H9 (cell line): ENCODE data around the gene MFSD6. TPM values are rescaled to one million over a fixed set of nuclear protein-coding genes. Genes with fewer than 3 reads are reported as not detected.

ENCODE experiments used
- DNase-seq: peaks from one replicate; pipeline ENCODE4 v3.0.0-alpha.2; 2017
- H2AFZ ChIP-seq: one replicate; pipeline ENCODE4 v1.6.1; 2013; ENCODE audit warnings: mild to moderate bottlenecking, low read length, control low read depth, moderate library complexity
- H2AK5ac ChIP-seq: 2 replicates; pipeline ENCODE4 v1.6.1; 2013; ENCODE audit warnings: low read length, control low read depth, mixed read lengths; ENCODE audit not compliant: insufficient read length
- H2BK120ac ChIP-seq: one replicate; pipeline ENCODE4 v1.6.1; 2013; ENCODE audit warnings: low read depth, mild to moderate bottlenecking, low read length, control low read depth, inconsistent platforms; ENCODE audit not compliant: poor library complexity, severe bottlenecking
- H2BK12ac ChIP-seq: 2 replicates; pipeline ENCODE4 v1.6.1; 2013; ENCODE audit warnings: low read length, control low read depth, mixed read lengths, low read depth; ENCODE audit not compliant: insufficient read length
- H2BK15ac ChIP-seq: 2 replicates; pipeline ENCODE4 v1.6.1; 2013; ENCODE audit warnings: low read depth, low read length, control low read depth
- H2BK20ac ChIP-seq: one replicate; pipeline ENCODE4 v1.6.1; 2013; ENCODE audit warnings: low read depth, mild to moderate bottlenecking, low read length, control low read depth, inconsistent platforms; ENCODE audit not compliant: poor library complexity, severe bottlenecking
- H2BK5ac ChIP-seq: 2 replicates; pipeline ENCODE4 v1.6.1; 2013; ENCODE audit warnings: low read length, control low read depth, mixed read lengths; ENCODE audit not compliant: insufficient read length
- H3K14ac ChIP-seq: 2 replicates; pipeline ENCODE4 v1.6.1; 2013; ENCODE audit warnings: low read length, control low read depth; ENCODE audit not compliant: insufficient read depth
- H3K18ac ChIP-seq: 2 replicates; pipeline ENCODE4 v1.6.1; 2013; ENCODE audit warnings: low read depth, mild to moderate bottlenecking, mixed read lengths, low read length, control low read depth; ENCODE audit not compliant: insufficient read length
- H3K23ac ChIP-seq: 2 replicates; pipeline ENCODE4 v1.6.1; 2013; ENCODE audit warnings: low read length, control low read depth, mixed read lengths, low read depth; ENCODE audit not compliant: insufficient read length
- H3K23me2 ChIP-seq: 2 replicates; pipeline ENCODE4 v1.6.1; 2013; ENCODE audit warnings: low read depth, mild to moderate bottlenecking, mixed read lengths, low read length, control low read depth; ENCODE audit not compliant: insufficient read length, poor library complexity, severe bottlenecking
- H3K27ac ChIP-seq: 2 replicates; pipeline ENCODE4 v1.5.1; 2013; ENCODE audit warnings: low read length, control low read depth, mixed read lengths, low read depth; ENCODE audit not compliant: insufficient read length
- H3K27me3 ChIP-seq: 2 replicates; pipeline ENCODE4 v1.6.1; 2013; ENCODE audit warnings: low read length, control low read depth, inconsistent platforms; ENCODE audit not compliant: insufficient read depth
- H3K4ac ChIP-seq: 2 replicates; pipeline ENCODE4 v1.6.1; 2013; ENCODE audit warnings: low read depth, mild to moderate bottlenecking, control low read depth, inconsistent platforms, low read length, moderate library complexity
- H3K4me1 ChIP-seq: 2 replicates; pipeline ENCODE4 v1.6.1; 2013; ENCODE audit warnings: low read length, control low read depth, inconsistent platforms; ENCODE audit not compliant: insufficient read depth
- H3K4me2 ChIP-seq: 2 replicates; pipeline ENCODE4 v1.6.1; 2013; ENCODE audit warnings: low read length, control low read depth, mixed read lengths; ENCODE audit not compliant: insufficient read length, insufficient read depth
- H3K56ac ChIP-seq: 2 replicates; pipeline ENCODE4 v1.6.1; 2013; ENCODE audit warnings: low read depth, mild to moderate bottlenecking, mixed read lengths, low read length, control low read depth; ENCODE audit not compliant: insufficient read length
- H3K79me1 ChIP-seq: 2 replicates; pipeline ENCODE4 v1.6.1; 2013; ENCODE audit warnings: low read depth, mild to moderate bottlenecking, moderate library complexity, low read length, control low read depth, inconsistent platforms; ENCODE audit not compliant: insufficient read depth, poor library complexity, severe bottlenecking
- H3K79me2 ChIP-seq: 2 replicates; pipeline ENCODE4 v1.6.1; 2013; ENCODE audit warnings: low read length, control low read depth, inconsistent platforms; ENCODE audit not compliant: insufficient read depth
- H3K9ac ChIP-seq: 2 replicates; pipeline ENCODE4 v1.6.1; 2013; ENCODE audit warnings: low read length, control low read depth, mixed read lengths; ENCODE audit not compliant: insufficient read length; ENCODE audit errors: extremely low read depth
- H3K9me3 ChIP-seq: one replicate; pipeline ENCODE4 v1.6.1; 2013; ENCODE audit warnings: low read depth, low read length, inconsistent platforms; ENCODE audit not compliant: control insufficient read depth
- H3T11ph ChIP-seq: one replicate; pipeline ENCODE4 v1.6.1; 2013; ENCODE audit warnings: mild to moderate bottlenecking, low read length, control low read depth, inconsistent platforms
- H4K20me1 ChIP-seq: one replicate; pipeline ENCODE4 v1.6.1; 2013; ENCODE audit not compliant: control insufficient read depth, insufficient read length, insufficient read depth
- H4K5ac ChIP-seq: 2 replicates; pipeline ENCODE4 v1.6.1; 2013; ENCODE audit warnings: low read depth, mild to moderate bottlenecking, mixed read lengths, low read length, control low read depth; ENCODE audit not compliant: insufficient read length
- H4K8ac ChIP-seq: replicated peaks from 2 replicates; pipeline ENCODE4 v1.6.1; 2013; ENCODE audit warnings: low read length, control low read depth, mixed read lengths, low read depth; ENCODE audit not compliant: insufficient read length
- H4K91ac ChIP-seq: 2 replicates; pipeline ENCODE4 v1.6.1; 2013; ENCODE audit warnings: low read depth, mild to moderate bottlenecking, moderate library complexity, mixed read lengths, low read length, control low read depth; ENCODE audit not compliant: insufficient read length
- H3K27ac Mint-ChIP-seq, 3 experiments: 2 replicates in 2 of 3; 3 replicates in 1 of 3; pipeline ENCODE4 v1.8.0; 2020 to 2021; ENCODE audit warnings: mixed read lengths in 3 of 3, mild to moderate bottlenecking in 1 of 3, moderate library complexity in 1 of 3
- H3K27me3 Mint-ChIP-seq: 2 replicates; pipeline ENCODE4 v1.8.0; 2021; ENCODE audit warnings: low read depth, mild to moderate bottlenecking, moderate library complexity, mixed read lengths
- H3K36me3 Mint-ChIP-seq, 3 experiments: 2 replicates in 2 of 3; 3 replicates in 1 of 3; pipeline ENCODE4 v1.8.0; 2020 to 2021; ENCODE audit warnings: low read depth in 3 of 3, mixed read lengths in 3 of 3; ENCODE audit not compliant: insufficient read depth in 1 of 3
- H3K4me1 Mint-ChIP-seq, 2 experiments: 2 replicates each; pipeline ENCODE4 v1.8.0; 2020; ENCODE audit warnings: mixed read lengths in 2 of 2
- H3K4me3 Mint-ChIP-seq, 2 experiments: 2 replicates in 1 of 2; 3 replicates in 1 of 2; pipeline ENCODE4 v1.8.0; 2020 to 2021; ENCODE audit warnings: mild to moderate bottlenecking in 2 of 2, mixed read lengths in 2 of 2, moderate library complexity in 1 of 2
- H3K9me3 Mint-ChIP-seq, 2 experiments: 2 replicates in 1 of 2; 3 replicates in 1 of 2; pipeline ENCODE4 v1.8.0; 2020; ENCODE audit warnings: mild to moderate bottlenecking in 2 of 2, mixed read lengths in 2 of 2, moderate library complexity in 1 of 2
- CTCF ChIP-seq: fragments of 200-600 bp; sonication (generic); conservative IDR thresholded peaks from 3 replicates; pipeline ENCODE4 v1.8.0; 2021; ENCODE audit warnings: antibody characterized with exemption, mild to moderate bottlenecking
- total RNA-seq: library from RNA; stranded (reverse); gene quantifications from 2 replicates; pipeline ENCODE4 v1.2.1, GENCODE V29; 2021

The MFSD6 gene
- total RNA-seq, 1 experiment from 2014 or later: 4.0 TPM

GRCh38 chr2:190360561-190360960, 47.6 kb upstream of the MFSD6 start:
- no peak overlapping the region for H3K4me3 Mint-ChIP-seq
- Histone ChIP-seq H3K4me1 (no peaks in the 10 kb centered on the region), H3K23me2 (no peaks in the 10 kb centered on the region), H2AK5ac (no peak overlapping the region), H3K9me3 (no peaks in the 10 kb centered on the region), H2BK5ac (no peak overlapping the region), H4K8ac (no peak overlapping the region), H2BK12ac (no peak overlapping the region), H2BK120ac (no peak overlapping the region), H3K27me3 (no peaks in the 10 kb centered on the region), H4K5ac (no peak overlapping the region), H3K14ac (no peak overlapping the region), H3K9ac (no peak overlapping the region), H2BK20ac (no peak overlapping the region), H3K79me2 (no peaks in the 10 kb centered on the region), H3K4ac (no peak overlapping the region), H3K79me1 (no peaks in the 10 kb centered on the region), H4K91ac (no peak overlapping the region), H3T11ph (no peak overlapping the region), H3K23ac (no peak overlapping the region), H3K4me2 (no peak overlapping the region), H3K18ac (no peak overlapping the region), H3K27ac (no peak overlapping the region), H4K20me1 (no peaks in the 10 kb centered on the region), H2AFZ (no peak overlapping the region), H2BK15ac (no peak overlapping the region), H3K56ac (no peak overlapping the region)
- H3K27ac Mint-ChIP-seq: no peak overlapping the region
- no peak for DNase-seq
- peaks cover 8 to 12% of the 10 kb centered on the region in 2 experiments for H3K4me1 Mint-ChIP-seq
- no peak for TF ChIP-seq CTCF
- no peaks in the 10 kb centered on the region for H3K9me3 Mint-ChIP-seq
- no peaks in the 10 kb centered on the region for H3K36me3 Mint-ChIP-seq
- H3K27me3 Mint-ChIP-seq: no peaks in the 10 kb centered on the region
